HG03442 (cell line): ENCODE results near the gene ME1.
"Not testable (repeated sequence)": the region's sequence is repeated elsewhere in the genome, so short reads cannot be mapped to it uniquely, and the experiment has no call there.

ENCODE experiments used
- ATAC-seq: cut with Tn5 transposase; IDR thresholded peaks from one replicate; pipeline ENCODE4 v1.9.1; 2021; ENCODE audit warnings: mild to moderate bottlenecking, moderate library complexity; ENCODE audit not compliant: unreplicated experiment

The ME1 gene

GRCh38 chr6:83359638-83360037 lies 71.2 kb downstream of the ME1 start:
- no peak for ATAC-seq

GRCh38 chr6:83354747-83355146 lies 76.1 kb downstream of the ME1 start:
- no peak for ATAC-seq

- no peak for ATAC-seq
These were observed 78.3 kb downstream of the ME1 start for GRCh38 chr6:83352424-83353061.

- no peak for ATAC-seq
These were observed 87.7 kb downstream of the ME1 start for GRCh38 chr6:83343121-83343520.

- ATAC-seq = no peak
These were observed 89.1 kb downstream of the ME1 start for GRCh38 chr6:83341765-83342164.

GRCh38 chr6:83333916-83334315 lies 96.9 kb downstream of the ME1 start:
- not testable (repeated sequence) for ATAC-seq

GRCh38 chr6:83333500-83333899 lies 97.4 kb downstream of the ME1 start:
- no peak for ATAC-seq

- no peak for ATAC-seq
These were observed 116.2 kb downstream of the ME1 start for GRCh38 chr6:83314693-83315092.

- ATAC-seq = no peak
These were observed 117.0 kb downstream of the ME1 start for GRCh38 chr6:83313882-83314281.

GRCh38 chr6:83311231-83311630 lies 119.6 kb downstream of the ME1 start:
- ATAC-seq = no peak

GRCh38 chr6:83310046-83310445 lies 120.8 kb downstream of the ME1 start:
- ATAC-seq = no peak

- no peak for ATAC-seq
These were observed 121.5 kb downstream of the ME1 start for GRCh38 chr6:83309344-83309743.

- no peak for ATAC-seq
These were observed 122.0 kb downstream of the ME1 start for GRCh38 chr6:83308833-83309232.

GRCh38 chr6:83307849-83308248 lies 123.0 kb downstream of the ME1 start:
- ATAC-seq = no peak

GRCh38 chr6:83303426-83303825 lies 127.4 kb downstream of the ME1 start:
- ATAC-seq = no peak

GRCh38 chr6:83294676-83295075 lies 136.2 kb downstream of the ME1 start:
- no peak for ATAC-seq

- peak; percentile 91 for ATAC-seq
These were observed 137.7 kb downstream of the ME1 start for GRCh38 chr6:83292900-83293843.

- not testable (repeated sequence) for ATAC-seq
These were observed 143.6 kb downstream of the ME1 start for GRCh38 chr6:83287298-83287697.

GRCh38 chr6:83285917-83286316 lies 144.9 kb downstream of the ME1 start:
- ATAC-seq = no peak

- ATAC-seq = no peak
These were observed 157.3 kb downstream of the ME1 start for GRCh38 chr6:83273596-83273995.

- peak; percentile 82 for ATAC-seq
These were observed 159.7 kb downstream of the ME1 start for GRCh38 chr6:83270971-83271719.
